IPS DF 4.7 (cell line): ENCODE measurements around the gene DAPK3.
"Not testable (repeated sequence)": the region's sequence is repeated elsewhere in the genome, so short reads cannot be mapped to it uniquely, and the experiment has no call there.

Experiments used
- DNase-seq: peaks from one replicate; pipeline ENCODE4 v3.0.0-alpha.2; 2013; ENCODE audit warnings: low spot score; ENCODE audit errors: extremely low read depth

Gene DAPK3

GRCh38 chr19:3970808-3971598, at the start of gene DAPK3:
TSS of gene DAPK3 (minus strand) at chr19:3971099. CDS start at chr19:3969735, 1,364 bp downstream.
- DNase-seq, result peak; percentile 93

GRCh38 chr19:4019578-4019977, 48.7 kb upstream of the DAPK3 start:
- DNase-seq, result no peak

DNA sequence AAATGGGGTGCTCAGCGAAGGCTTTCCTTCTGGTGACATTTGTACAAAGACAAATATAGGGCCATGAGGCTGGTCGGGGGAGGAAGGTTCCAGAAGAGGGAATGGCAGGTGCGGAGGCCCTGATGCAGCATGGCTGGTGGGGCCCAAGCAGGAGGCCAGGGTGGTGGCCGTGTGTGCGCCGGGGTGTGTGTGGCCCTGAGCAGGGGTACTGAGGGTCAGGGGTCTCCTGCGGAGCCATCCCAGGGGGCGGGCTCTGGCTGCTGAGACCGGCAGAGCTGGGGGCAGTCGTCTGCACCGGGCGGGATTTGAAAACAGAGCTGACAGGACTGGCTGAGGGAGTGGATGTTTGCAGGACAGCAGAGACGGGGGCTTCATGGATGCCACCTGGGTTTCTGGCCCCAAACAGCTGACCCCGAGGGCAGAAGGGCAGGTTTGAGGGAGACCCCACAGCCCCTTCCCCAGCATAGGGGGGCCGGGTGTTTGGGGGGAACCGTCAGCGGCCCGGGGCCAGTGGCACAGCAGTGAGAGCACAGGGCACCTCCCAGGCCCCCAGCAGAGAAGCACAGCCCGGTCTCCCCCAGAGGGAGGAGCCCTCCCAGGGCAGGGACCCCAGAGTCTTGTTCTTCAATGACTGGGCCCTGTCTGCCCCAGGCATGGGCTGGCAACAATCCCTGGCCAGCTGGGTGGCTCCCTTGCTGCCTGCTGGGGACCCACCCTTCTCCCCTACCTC, 48.0 kb upstream of the DAPK3 start:
- no peak for DNase-seq

GRCh38 chr19:4018140-4018613, 47.3 kb upstream of the DAPK3 start:
- no peak for DNase-seq

- DNase-seq, result no peak
Observed at GRCh38 chr19:4016903-4017638, 46.2 kb upstream of the DAPK3 start.

- no peak for DNase-seq
Observed at GRCh38 chr19:4016486-4016885, 45.6 kb upstream of the DAPK3 start.

- DNase-seq, result no peak
Observed at GRCh38 chr19:4015705-4016402, 45.0 kb upstream of the DAPK3 start.

DNA sequence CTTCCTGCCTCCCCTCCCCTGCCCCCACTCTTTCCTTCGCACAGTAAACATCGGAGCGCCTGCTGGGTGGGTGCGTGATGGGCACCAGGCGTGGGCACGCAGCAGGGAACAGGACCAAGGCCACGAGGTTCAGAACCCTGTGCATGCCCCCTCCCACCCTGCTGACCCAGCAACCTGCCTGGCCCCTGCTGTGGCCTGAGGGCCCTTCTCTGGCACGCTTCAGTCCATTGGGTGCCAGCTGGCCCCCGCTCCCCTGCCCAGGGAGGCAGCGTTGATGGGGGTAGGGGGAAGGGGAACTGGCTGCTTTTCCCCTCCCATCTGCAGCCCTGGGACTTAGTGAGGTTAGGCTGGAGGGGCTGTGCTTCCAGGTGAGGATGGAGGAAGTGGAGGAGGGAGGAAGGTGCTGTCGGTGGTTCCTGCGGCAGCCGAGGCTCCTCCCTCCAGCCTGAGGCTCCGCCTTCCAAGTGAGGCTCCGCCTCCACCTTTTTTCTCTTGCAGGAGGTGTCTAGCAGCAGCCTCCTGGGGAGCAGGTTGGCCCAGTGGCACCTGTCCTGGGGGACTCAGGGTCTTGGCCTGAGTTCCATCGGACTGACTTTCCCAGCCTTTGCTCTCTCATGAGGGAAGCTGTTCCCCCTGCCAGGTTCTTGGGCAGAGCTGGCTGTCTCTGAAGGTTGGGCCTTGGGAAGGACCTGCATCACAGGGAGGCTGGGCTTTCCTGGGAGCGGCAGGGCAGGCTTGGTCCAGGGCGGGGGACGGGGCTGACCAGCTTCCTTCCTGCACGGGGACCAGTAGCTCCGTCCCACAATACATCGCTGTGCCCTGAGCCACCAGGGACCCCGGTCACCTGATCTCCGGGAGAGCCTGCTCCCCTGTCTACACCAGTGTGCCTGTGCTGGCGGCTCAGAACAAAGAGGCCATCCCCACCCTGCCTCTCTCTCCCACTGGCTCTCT, 43.9 kb upstream of the DAPK3 start:
- DNase-seq, result no peak

GRCh38 chr19:4013886-4014540, 43.1 kb upstream of the DAPK3 start:
- DNase-seq, result no peak

GRCh38 chr19:4012975-4013634, 42.2 kb upstream of the DAPK3 start:
- DNase-seq, result no peak

DNA sequence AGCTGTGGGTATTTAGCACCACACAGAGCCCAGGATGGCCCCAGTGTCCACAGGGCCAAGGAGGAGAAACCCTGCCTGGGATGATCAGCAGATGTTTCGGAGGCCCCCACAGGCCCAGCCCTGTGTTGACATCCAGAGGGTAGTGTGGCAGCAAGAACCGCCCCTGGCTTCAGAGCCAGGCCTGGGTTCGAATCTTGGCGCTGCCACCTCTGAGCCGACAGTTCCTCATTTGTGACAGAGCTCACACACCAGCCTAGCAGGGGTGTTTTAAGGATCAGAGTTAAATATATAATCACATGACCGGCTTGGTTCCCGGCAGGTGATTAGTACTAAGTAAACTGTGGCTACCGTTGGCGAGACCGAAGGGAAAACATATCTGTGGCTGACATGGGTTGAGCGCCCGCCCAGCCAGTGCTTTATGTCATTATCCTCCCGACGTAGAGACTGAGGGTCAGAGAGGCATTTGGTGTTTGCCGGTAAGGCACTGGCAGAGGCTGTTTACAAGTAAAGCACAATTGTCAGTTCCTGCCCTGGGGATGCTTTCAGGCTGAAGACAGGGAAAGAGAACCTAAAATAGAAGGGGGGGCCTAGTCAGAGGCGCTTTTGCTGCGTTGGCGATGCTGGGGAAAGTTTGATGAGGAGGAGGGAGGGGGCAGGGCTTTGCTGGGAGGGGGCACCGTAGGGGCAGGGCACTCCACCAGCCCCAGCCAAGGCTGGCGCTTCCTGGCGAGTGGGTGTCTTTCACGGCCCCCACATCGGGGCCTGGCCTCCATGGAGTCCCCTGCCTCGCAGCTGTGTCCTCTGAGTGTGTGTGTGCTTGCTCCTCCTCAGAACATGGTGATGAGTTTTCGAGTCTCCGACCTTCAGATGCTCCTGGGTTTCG, 41.4 kb upstream of the DAPK3 start:
- DNase-seq, result no peak

DNA sequence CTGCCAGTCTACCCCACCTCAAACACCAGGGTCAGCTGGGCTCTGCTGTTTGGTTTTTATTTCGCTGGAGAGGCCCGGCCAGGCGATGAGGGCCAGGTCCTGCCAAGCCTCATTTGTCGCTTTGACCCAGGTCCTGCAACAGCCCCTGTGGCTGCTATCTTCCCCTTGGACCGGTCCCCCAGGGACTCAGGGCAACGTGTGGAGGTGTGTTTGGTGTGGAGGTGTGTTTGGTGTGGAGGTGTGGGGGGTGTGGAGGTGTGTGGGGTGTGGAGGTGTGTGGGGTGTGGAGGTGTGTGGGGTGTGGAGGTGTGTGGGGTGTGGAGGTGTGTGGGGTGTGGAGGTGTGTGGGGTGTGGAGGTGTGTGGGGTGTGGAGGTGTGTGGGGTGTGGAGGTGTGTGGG, 40.5 kb upstream of the DAPK3 start:
- DNase-seq, result not testable (repeated sequence)

DNA sequence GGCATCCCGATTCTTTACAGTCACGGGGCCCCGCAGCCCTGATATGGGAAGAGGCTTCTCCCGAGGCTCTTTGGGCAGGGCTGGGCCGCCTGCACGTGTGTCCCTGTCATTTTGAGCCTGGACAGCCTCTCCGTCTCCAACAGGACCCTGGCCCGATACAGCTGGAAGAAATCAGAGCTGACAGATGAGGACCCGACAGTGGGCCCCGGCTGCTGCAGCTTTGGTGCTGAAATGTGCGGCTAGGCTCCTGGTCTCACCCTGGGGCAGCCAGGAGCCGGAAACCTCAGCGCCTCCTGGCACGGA, 39.9 kb upstream of the DAPK3 start:
- no peak for DNase-seq

GRCh38 chr19:4009990-4010807, 39.3 kb upstream of the DAPK3 start:
- DNase-seq, result no peak

- DNase-seq, result no peak
Observed at GRCh38 chr19:4007836-4008539, 37.1 kb upstream of the DAPK3 start.

- DNase-seq, result no peak
Observed at GRCh38 chr19:4007021-4007835, 36.3 kb upstream of the DAPK3 start, which contains the start of gene PIAS4. TSS of gene PIAS4 (plus strand) at chr19:4007736. CDS start at chr19:4007761, 25 bp downstream.
